OCI-LY7 (cell line): ENCODE data around the gene PAGR1. TPM values are rescaled to one million over a fixed set of nuclear protein-coding genes. Genes with fewer than 3 reads are reported as not detected.
"Not testable (repeated sequence)": the region's sequence is repeated elsewhere in the genome, so short reads cannot be mapped to it uniquely, and the experiment has no call there.

Experiments used
- BruUV-seq: library from RNA; stranded (reverse); fragments of 400-500 nt; replicated peaks from 2 replicates; lab custom pipeline; 2021; lab: Mats Ljungman, UMichigan
- CTCF ChIA-PET: fragments of 300-600 bp; sonication (Branson Sonifier 250); formaldehyde crosslinking; loops from one replicate; lab custom pipeline; 2022; ENCODE audit warnings: antibody characterized with exemption; ENCODE audit not compliant: unreplicated experiment; lab: Charles Lee
- POLR2A ChIA-PET: fragments of 300-600 bp; sonication (Branson Sonifier 250); formaldehyde crosslinking; loops from one replicate; lab custom pipeline; 2022; ENCODE audit warnings: antibody characterized with exemption; lab: Charles Lee
- DNase-seq: peaks from one replicate; pipeline ENCODE4 v3.0.0-alpha.2; 2015; ENCODE audit warnings: low spot score
- H2AFZ ChIP-seq: fragments of 200-600 bp; sonication (generic), shearing (Covaris generic); 2 replicates; pipeline ENCODE4 v1.6.1; 2014; ENCODE audit warnings: mild to moderate bottlenecking, antibody characterized with exemption, low read length, moderate library complexity
- H3K27ac ChIP-seq: fragments of 200-600 bp; sonication (generic); 2 replicates; pipeline ENCODE4 v1.5.1; 2014; ENCODE audit warnings: mixed run types, low read depth, mild to moderate bottlenecking, moderate library complexity, low read length, inconsistent platforms; ENCODE audit not compliant: poor library complexity, severe bottlenecking
- H3K36me3 ChIP-seq: fragments of 200-600 bp; sonication (generic); 2 replicates; pipeline ENCODE4 v1.6.1; 2014; ENCODE audit warnings: mild to moderate bottlenecking, antibody characterized with exemption, low read length, moderate library complexity, mixed read lengths; ENCODE audit not compliant: insufficient read depth
- H3K4me1 ChIP-seq: fragments of 200-600 bp; sonication (generic); 2 replicates; pipeline ENCODE4 v1.5.1; 2014; ENCODE audit warnings: mild to moderate bottlenecking, low read length; ENCODE audit not compliant: insufficient read depth, poor library complexity, severe bottlenecking
- H3K4me2 ChIP-seq: fragments of 200-600 bp; sonication (generic); 2 replicates; pipeline ENCODE4 v1.6.1; 2014; ENCODE audit warnings: mild to moderate bottlenecking, low read length
- H3K4me3 ChIP-seq: fragments of 200-600 bp; sonication (generic); 2 replicates; pipeline ENCODE4 v1.5.1; 2014; ENCODE audit warnings: mild to moderate bottlenecking, low read depth, low read length; ENCODE audit not compliant: poor library complexity, severe bottlenecking
- H3K79me2 ChIP-seq: fragments of 200-600 bp; sonication (generic); 2 replicates; pipeline ENCODE4 v1.6.1; 2016; ENCODE audit warnings: low read depth, mild to moderate bottlenecking, low read length, moderate library complexity, mixed read lengths; ENCODE audit not compliant: insufficient read depth
- H3K9me2 ChIP-seq: fragments of 200-600 bp; sonication (generic); 2 replicates; pipeline ENCODE4 v1.6.1; 2016; ENCODE audit warnings: mild to moderate bottlenecking, low read length, mixed read lengths; ENCODE audit not compliant: insufficient read depth
- H3K9me3 ChIP-seq: fragments of 200-600 bp; sonication (generic); 2 replicates; pipeline ENCODE4 v1.6.1; 2014; ENCODE audit warnings: mild to moderate bottlenecking, mixed run types, low read length, mixed read lengths
- H4K20me1 ChIP-seq: fragments of 200-600 bp; sonication (generic); 2 replicates; pipeline ENCODE4 v1.6.1; 2014; ENCODE audit warnings: mild to moderate bottlenecking, antibody characterized with exemption, low read length, moderate library complexity, mixed read lengths; ENCODE audit not compliant: insufficient read depth
- CTCF ChIP-seq: fragments of 200-600 bp; sonication (generic); conservative IDR thresholded peaks from 2 replicates; pipeline ENCODE4 v1.5.1; 2014; ENCODE audit warnings: mild to moderate bottlenecking, antibody characterized with exemption, low read length, moderate library complexity, mixed read lengths
- EZH2phosphoT487 ChIP-seq: fragments of 200-600 bp; sonication (generic); IDR thresholded peaks from 2 replicates; pipeline ENCODE4 v1.6.1; 2018; ENCODE audit warnings: low read depth, borderline replicate concordance, mild to moderate bottlenecking, mixed run types, antibody characterized with exemption, low read length, moderate library complexity, mixed read lengths
- intact Hi-C: fragments of 100-400 bp; cut with micrococcal nuclease; formaldehyde crosslinking; loops from one replicate; pipeline ENCODE4 v1.10.0; 2022; ENCODE audit not compliant: unreplicated experiment
- total RNA-seq, 2 experiments: library from RNA; depleted of rRNA in 1 of 2; stranded (reverse); fragments of >200 nt in 1 of 2; shearing (Covaris generic) in 1 of 2; gene quantifications; 2 replicates each; pipeline ENCODE4 v1.2.3, GENCODE V29; 2014 to 2022

Gene PAGR1
- total RNA-seq, 2 experiments from 2014 or later = 51.7 to 59.4 TPM

GRCh38 chr16:29767062-29767461 is 48.9 kb upstream of the PAGR1 start:
- Histone ChIP-seq H3K4me2 (no peak overlapping the region), H3K9me3 (no peaks in the 10 kb centered on the region), H3K79me2 (no peaks in the 10 kb centered on the region), H3K4me1 (no peaks in the 10 kb centered on the region), H4K20me1 (no peaks in the 10 kb centered on the region), H3K9me2 (no peaks in the 10 kb centered on the region), H3K27ac (no peak overlapping the region), H2AFZ (no peak overlapping the region), H3K4me3 (no peak overlapping the region), H3K36me3 (no peaks in the 10 kb centered on the region)
- ChIA-PET POLR2A (interaction anchor here (1.3 kb wide), 1 partner anchor 23 kb away, joined by 3 read pairs; no protein-coding TSS in a partner anchor), CTCF (no interaction called here)
- intact Hi-C loops = no loop called here
- no TSS peak for BruUV-seq
- no peak for TF ChIP-seq CTCF
- TF ChIP-seq EZH2phosphoT487 = no peak
- DNase-seq = no peak

GRCh38 chr16:29769507-29769906 is 46.4 kb upstream of the PAGR1 start:
- POLR2A ChIA-PET = interaction anchor here (0.6 kb wide), 1 partner anchor 150 kb away, joined by 3 read pairs; no protein-coding TSS in a partner anchor
- no TSS peak for BruUV-seq
- no peak overlapping the region for H3K4me2 ChIP-seq
- H2AFZ ChIP-seq = no peak overlapping the region
- H3K36me3 ChIP-seq = no peaks in the 10 kb centered on the region
- DNase-seq = no peak
- H4K20me1 ChIP-seq = no peaks in the 10 kb centered on the region
- intact Hi-C loops = no loop called here
- H3K27ac ChIP-seq = no peak overlapping the region
- CTCF ChIA-PET = no interaction called here
- no peak overlapping the region for H3K4me3 ChIP-seq
- no peaks in the 10 kb centered on the region for H3K9me3 ChIP-seq
- no peaks in the 10 kb centered on the region for H3K9me2 ChIP-seq
- H3K4me1 ChIP-seq = no peaks in the 10 kb centered on the region
- H3K79me2 ChIP-seq = no peaks in the 10 kb centered on the region
- TF ChIP-seq CTCF (no peak), EZH2phosphoT487 (no peak)

GRCh38 chr16:29770250-29770929 is 45.6 kb upstream of the PAGR1 start:
- Histone ChIP-seq H3K4me1 (no peaks in the 10 kb centered on the region), H3K9me3 (no peaks in the 10 kb centered on the region), H4K20me1 (no peaks in the 10 kb centered on the region), H3K27ac (no peak overlapping the region), H3K9me2 (no peaks in the 10 kb centered on the region), H3K4me3 (no peak overlapping the region), H3K79me2 (no peaks in the 10 kb centered on the region), H3K36me3 (no peaks in the 10 kb centered on the region), H3K4me2 (no peak overlapping the region), H2AFZ (no peak overlapping the region)
- DNase-seq = no peak
- ChIA-PET CTCF (no interaction called here), POLR2A (interaction anchor here (1.1 kb wide), 1 partner anchor 41 kb away, joined by 3 read pairs; no protein-coding TSS in a partner anchor)
- intact Hi-C loops = no loop called here
- TF ChIP-seq EZH2phosphoT487 (no peak), CTCF (no peak)
- BruUV-seq = no TSS peak

GRCh38 chr16:29772330-29772729 is 43.6 kb upstream of the PAGR1 start:
- CTCF ChIA-PET = not testable (repeated sequence)

More at GRCh38 chr16:29772330-29772729, 43.6 kb upstream of the PAGR1 start:
- POLR2A ChIA-PET, H2AFZ ChIP-seq, DNase-seq, H3K79me2 ChIP-seq, H4K20me1 ChIP-seq, H3K9me2 ChIP-seq, H3K4me1 ChIP-seq, intact Hi-C loops, H3K4me2 ChIP-seq, H3K27ac ChIP-seq, H3K36me3 ChIP-seq, H3K9me3 ChIP-seq, H3K4me3 ChIP-seq, BruUV-seq: not testable (repeated sequence)
